Esophagus muscularis mucosa (tissue), 4 donors: Measurements from ENCODE around the gene RAB12.

ENCODE experiments used
- CTCF ChIP-seq, 3 experiments: fragments of 200-600 bp in 2 of 3; fragments of 450-650 bp in 1 of 3; sonication (generic) in 2 of 3; IDR thresholded peaks; one replicate each; pipeline ENCODE4 v1.5.1; 2017 to 2019; ENCODE audit warnings: antibody characterized with exemption in 3 of 3, mild to moderate bottlenecking in 2 of 3, moderate library complexity in 1 of 3
- EP300 ChIP-seq: sonication (generic); formaldehyde crosslinking; IDR thresholded peaks from one replicate; pipeline ENCODE4 v1.6.1; 2017; ENCODE audit warnings: antibody characterized with exemption
- POLR2A ChIP-seq: fragments of 450-650 bp; IDR thresholded peaks from one replicate; pipeline ENCODE4 v1.6.1; 2017; ENCODE audit warnings: antibody characterized with exemption, moderate library complexity, mild to moderate bottlenecking, low read depth

- TF ChIP-seq CTCF (IDR thresholded peaks at IDR 0.05) (no peak), EP300 (no peak), POLR2A (no peak)
Observed at GRCh38 chr18:8603663-8604520, 5.3 kb upstream of the RAB12 start.
